Large intestine (tissue), 3 donors: ENCODE data around the gene HIVEP3. TPM values are rescaled to one million over a fixed set of nuclear protein-coding genes. Genes with fewer than 3 reads are reported as not detected.

ENCODE experiments used
- DNase-seq, 2 donors: peaks; one replicate each; pipeline versions ENCODE4 v3.0.0 to v3.0.0-alpha.2; 2013
- H3K27ac ChIP-seq: one replicate; pipeline ENCODE4 v1.5.1; 2013; ENCODE audit warnings: low read length
- H3K27me3 ChIP-seq: 2 replicates; pipeline ENCODE4 v1.6.1; 2013; ENCODE audit warnings: low read length; ENCODE audit not compliant: control insufficient read depth, insufficient read depth
- H3K36me3 ChIP-seq: 2 replicates; pipeline ENCODE4 v1.6.1; 2013; ENCODE audit warnings: low read length; ENCODE audit not compliant: control insufficient read depth, insufficient read depth
- H3K4me1 ChIP-seq: one replicate; pipeline ENCODE4 v1.6.1; 2013; ENCODE audit warnings: low read length; ENCODE audit not compliant: control insufficient read depth, insufficient read depth
- H3K4me3 ChIP-seq: one replicate; pipeline ENCODE4 v1.5.1; 2013; ENCODE audit warnings: low read length
- H3K9me3 ChIP-seq: one replicate; pipeline ENCODE4 v1.6.1; 2013; ENCODE audit warnings: mild to moderate bottlenecking, low read depth, low read length, moderate library complexity; ENCODE audit not compliant: control insufficient read depth
- WGBS: methylation state at CpG from one replicate; pipeline ENCODE4 v1.1.5; 2013; ENCODE audit warnings: low lambda C conversion rate; ENCODE audit not compliant: insufficient coverage; 5-methylcytosine and 5-hydroxymethylcytosine counted together
- polyA plus RNA-seq: library from polyadenylated mRNA; unstranded; fragments of 120-200 nt; gene quantifications from one replicate; pipeline ENCODE4 v1.2.1, GENCODE V29; 2013

The HIVEP3 gene
- polyA plus RNA-seq, 1 donor = 2.6 TPM

DNA sequence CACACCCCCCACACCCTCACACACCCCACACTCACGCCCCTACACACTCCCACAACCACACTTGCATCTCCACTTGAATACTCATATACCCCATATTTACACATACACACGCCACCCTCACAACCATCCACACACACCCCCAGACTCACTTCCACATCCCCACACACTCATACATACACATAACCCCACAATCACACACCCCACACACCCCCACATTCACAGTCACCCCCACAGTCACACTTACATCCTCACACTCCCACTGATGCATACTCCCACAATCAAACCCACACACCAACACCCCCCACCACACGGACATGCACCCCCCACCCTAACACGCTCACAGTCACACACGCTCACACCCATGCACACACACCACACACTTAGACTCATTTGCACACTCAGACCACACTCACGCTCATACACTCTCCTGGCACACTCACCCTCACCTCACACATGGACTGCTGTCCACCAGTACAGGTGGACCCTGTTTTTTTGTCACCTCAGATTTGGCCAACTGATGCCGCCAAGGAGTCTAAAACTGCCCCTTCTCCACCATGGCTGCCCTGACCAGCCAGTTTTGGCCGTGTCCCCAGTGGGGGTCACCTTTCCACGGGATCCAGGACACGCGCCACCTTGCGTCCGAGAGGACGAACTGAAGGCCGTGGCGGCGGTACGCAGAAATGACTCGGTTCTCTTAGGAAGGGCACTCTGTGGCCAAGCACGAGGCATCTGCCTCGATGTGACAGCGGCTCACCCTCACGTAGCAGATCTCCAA is 388.9 kb downstream of the HIVEP3 start:
- Histone ChIP-seq H3K36me3 (no peaks in the 10 kb centered on the region), H3K27ac (no peak overlapping the region), H3K4me3 (no peak overlapping the region), H3K27me3 (peaks cover 2% of the 10 kb centered on the region), H3K9me3 (no peaks in the 10 kb centered on the region), H3K4me1 (no peaks in the 10 kb centered on the region)
- 100% methylated on average over 1 of the region's 23 CpGs for WGBS
- DNase-seq = no peak

DNA sequence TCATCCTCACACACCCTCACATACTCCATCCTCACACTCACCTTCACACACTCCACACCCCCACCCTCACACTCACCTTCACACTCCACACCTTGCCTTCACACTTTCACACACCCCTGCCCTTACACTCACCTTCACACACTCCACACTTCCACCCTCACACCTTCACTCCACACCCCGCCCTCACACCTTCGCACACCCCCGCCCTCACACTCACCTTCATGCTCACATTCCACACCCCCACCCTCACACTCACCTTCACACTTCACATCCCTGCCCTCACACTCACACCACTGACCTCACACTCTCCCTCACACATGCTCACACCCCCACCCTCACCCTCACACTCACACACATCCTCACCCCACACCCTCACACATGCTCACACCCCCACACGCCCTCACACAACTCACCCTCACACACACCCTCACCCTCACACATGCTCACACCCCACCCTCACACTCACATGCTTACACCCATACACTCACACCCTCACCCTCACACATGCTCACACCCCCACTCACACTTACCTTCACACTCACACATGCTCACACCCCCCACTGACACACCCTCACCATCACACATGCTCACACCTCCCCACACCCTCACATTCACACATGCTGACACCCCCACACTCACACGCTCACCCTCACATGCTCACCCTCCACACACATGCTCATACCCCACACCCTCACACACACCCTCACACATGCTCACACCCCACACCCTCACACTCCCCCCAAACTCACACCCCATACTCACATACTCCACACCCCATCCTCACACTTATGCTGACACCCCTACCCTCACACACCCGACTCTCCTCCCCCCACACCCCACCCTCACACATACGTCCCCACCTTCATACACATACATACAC is 389.8 kb downstream of the HIVEP3 start:
- no peak for DNase-seq
- Histone ChIP-seq H3K9me3 (no peaks in the 10 kb centered on the region), H3K4me3 (no peak overlapping the region), H3K4me1 (no peaks in the 10 kb centered on the region), H3K27me3 (no peaks in the 10 kb centered on the region), H3K36me3 (no peaks in the 10 kb centered on the region), H3K27ac (no peak overlapping the region)
- WGBS = no CpG with 5 or more reads among the region's 7 CpGs

DNA sequence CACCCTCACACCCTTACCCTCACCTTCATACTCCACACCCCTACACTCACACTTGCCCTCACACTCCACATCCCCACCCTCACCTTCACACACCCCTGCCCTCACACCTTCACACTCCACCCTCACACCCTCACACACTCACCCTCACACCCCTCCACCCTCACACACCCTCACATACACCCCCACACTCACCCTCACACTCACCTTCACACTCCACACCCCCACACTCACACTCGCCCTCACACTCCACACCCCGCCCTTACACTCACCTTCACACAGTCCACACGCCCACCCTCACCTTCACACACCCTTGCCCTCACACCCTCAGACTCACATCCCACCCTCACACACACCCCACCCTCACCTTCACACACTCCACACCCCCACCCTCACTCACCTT is 390.6 kb downstream of the HIVEP3 start:
- Histone ChIP-seq H3K4me1 (no peaks in the 10 kb centered on the region), H3K27ac (no peak overlapping the region), H3K27me3 (no peaks in the 10 kb centered on the region), H3K36me3 (no peaks in the 10 kb centered on the region), H3K9me3 (no peaks in the 10 kb centered on the region), H3K4me3 (no peak overlapping the region)
- WGBS = no CpG with 5 or more reads among the region's 3 CpGs
- DNase-seq = no peak

DNA sequence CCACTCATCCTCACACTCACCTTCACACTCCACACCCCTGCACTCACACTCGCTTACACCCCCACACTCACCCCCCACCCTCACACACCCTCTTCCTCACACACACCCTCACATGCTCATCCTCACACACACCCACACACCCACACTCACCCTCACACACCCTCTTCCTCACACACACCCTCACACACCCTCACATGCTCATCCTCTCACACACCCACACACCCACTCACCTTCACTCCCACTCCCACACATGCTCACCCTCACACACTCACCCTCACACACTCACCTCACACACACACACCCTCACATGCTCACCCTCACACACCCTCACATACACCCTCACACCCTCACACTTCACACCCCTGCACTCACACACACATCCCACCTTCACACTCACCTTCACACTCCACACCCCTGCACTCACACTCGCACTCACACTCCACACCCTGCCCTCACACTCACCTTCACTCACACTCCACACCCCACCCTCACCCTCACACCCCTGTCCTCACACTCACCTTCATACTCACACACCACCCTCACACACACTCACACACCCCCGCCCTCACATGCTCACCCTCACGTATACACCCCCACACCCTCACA is 391.7 kb downstream of the HIVEP3 start:
- no peaks in the 10 kb centered on the region for H3K9me3 ChIP-seq
- H3K36me3 ChIP-seq = no peaks in the 10 kb centered on the region
- no peaks in the 10 kb centered on the region for H3K4me1 ChIP-seq
- no peak overlapping the region for H3K4me3 ChIP-seq
- H3K27ac ChIP-seq = no peak overlapping the region
- WGBS = no CpG with 5 or more reads among the region's 4 CpGs
- no peak for DNase-seq
- no peaks in the 10 kb centered on the region for H3K27me3 ChIP-seq

DNA sequence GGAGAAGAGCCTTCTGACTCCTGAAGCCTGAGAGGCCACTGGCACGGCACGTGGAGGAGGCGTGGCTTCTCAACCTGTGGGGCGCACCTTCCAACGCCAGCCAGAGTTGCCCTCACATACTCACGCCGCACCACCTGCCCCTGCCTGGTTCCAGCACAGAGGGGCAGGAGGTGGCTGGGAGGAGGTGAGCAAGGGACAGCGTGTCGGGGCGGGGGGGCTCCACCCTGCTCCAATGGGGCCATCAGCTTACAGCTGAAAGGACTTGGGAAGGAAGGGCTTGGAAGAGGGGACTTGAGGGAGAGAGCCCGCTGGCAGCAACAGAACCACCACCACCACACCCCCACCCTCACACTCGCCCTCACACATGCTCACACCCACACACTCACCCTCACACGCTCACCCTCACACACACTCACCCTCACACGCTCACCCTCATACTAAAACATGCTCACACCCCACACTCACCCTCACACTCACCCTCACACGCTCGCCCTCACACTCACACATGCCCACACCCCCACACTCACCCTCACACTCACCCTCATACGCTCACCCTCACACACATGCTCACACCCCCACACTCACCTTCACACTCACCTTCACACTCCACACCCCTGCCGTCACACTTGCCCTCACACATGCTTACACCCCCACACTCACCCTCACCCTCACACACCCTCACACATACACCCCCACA is 392.7 kb downstream of the HIVEP3 start:
- 100% methylated on average over 3 of the region's 18 CpGs for WGBS
- DNase-seq = no peak
- H3K27ac ChIP-seq = no peak overlapping the region
- H3K27me3 ChIP-seq = no peaks in the 10 kb centered on the region
- no peak overlapping the region for H3K4me3 ChIP-seq
- no peaks in the 10 kb centered on the region for H3K4me1 ChIP-seq
- H3K36me3 ChIP-seq = no peaks in the 10 kb centered on the region
- H3K9me3 ChIP-seq = no peaks in the 10 kb centered on the region

DNA sequence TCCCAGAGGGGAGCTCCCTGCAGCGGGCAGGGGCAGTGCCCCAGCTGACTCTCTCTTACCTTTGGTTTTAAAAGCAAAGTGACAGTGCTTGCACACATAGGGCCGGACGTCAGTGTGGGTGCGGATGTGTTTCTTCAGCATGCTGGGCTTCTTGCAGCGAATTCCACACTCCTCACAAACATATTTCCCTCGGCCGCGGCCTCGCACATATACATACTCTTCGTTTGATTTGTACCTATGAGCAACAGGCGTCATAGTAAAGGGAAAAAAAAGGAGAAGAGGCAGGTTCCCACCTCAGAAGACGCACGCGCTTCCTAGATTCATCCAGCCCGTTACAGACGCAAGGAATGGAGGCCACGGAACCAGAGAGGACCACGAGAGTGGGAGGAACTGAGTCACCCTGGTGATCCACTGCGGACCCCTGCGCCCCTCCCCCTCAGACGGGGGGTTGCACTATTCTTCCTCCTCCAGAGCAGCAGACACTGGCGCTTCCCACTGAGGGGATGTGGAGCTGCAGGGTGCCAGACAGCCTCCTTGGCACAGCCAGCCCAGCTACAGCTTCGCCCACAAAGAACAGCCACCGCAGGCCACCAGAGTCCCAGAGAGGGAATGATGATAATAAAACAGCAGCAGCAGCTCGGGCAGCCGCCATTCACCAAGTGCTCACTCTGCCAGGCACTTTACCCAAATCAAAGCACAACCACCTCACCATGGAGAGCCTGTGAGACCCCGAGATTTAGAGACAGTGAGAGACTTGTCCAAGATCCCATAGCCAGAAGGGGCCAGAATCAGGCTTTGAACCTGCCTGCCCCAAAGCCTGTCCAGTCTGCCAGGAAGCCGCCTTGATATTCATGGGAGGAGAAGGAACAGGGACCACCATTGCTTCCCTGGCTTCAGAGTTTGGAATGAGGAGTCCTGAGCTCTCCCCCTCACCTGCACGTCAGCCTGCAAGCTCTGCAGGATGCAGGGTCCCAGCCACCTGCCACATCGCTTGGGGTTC is 393.7 kb downstream of the HIVEP3 start:
- H3K4me1 ChIP-seq = no peaks in the 10 kb centered on the region
- no peak for DNase-seq
- no peaks in the 10 kb centered on the region for H3K27me3 ChIP-seq
- H3K36me3 ChIP-seq = no peaks in the 10 kb centered on the region
- no peak overlapping the region for H3K27ac ChIP-seq
- WGBS = no CpG with 5 or more reads among the region's 30 CpGs
- H3K9me3 ChIP-seq = no peaks in the 10 kb centered on the region
- no peak overlapping the region for H3K4me3 ChIP-seq

DNA sequence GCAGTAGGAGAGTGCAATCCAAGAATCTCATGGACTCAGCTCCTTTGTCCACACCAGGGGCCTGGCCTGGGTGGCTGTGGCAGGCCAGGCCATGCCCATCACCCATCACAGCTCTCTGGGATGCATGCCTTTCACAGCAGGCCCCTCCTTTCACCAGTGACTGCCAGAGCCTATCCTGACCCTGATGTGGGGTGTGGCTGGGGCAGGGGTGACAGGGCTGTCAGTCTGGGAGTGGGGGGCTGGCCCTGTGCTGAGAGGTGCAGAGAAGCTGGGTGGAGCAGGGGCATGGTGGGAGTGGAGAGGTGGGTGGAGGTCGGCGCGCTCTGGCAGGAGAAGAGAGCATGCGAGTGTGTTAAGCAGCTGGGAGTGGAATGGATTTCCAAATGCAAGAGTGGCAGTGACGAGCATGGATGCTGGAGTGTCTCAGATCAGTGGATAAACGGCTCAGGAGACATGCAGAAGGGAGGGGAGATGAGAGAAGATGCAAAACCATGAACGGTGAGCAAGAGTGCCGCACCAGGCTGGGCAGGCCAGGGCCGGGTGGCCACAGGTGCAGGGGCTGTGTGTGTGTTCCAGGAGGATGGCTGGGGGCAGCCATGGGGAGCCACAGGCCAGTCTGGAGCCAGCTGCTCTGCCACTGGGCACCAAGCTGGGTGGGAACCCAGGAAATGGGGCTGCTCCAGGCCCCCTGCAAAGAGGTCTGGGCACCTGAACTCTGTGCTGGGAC is 394.6 kb downstream of the HIVEP3 start:
- Histone ChIP-seq H3K9me3 (no peaks in the 10 kb centered on the region), H3K27ac (no peak overlapping the region), H3K27me3 (no peaks in the 10 kb centered on the region), H3K4me1 (no peaks in the 10 kb centered on the region), H3K4me3 (no peak overlapping the region), H3K36me3 (no peaks in the 10 kb centered on the region)
- no CpG with 5 or more reads among the region's 9 CpGs for WGBS
- no peak for DNase-seq

DNA sequence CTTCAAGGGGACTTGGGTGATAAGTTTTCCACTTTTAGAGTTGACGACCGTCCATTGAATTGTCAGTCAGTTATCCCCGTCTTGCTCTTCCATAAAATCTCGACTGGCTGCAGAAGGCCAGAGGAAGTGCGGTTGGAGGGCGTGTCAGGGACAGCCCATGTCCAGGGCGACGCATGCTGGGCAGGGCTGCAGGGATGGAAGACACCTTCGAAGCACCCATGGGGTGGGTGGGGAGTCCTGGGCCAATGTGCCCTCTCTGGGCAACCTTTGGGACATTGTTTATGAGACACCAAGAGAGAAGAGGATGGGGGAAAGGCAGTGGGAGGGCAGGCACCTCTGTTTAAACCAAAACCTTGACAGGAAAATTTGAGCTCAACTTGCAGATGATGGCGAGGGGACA is 395.7 kb downstream of the HIVEP3 start:
- Histone ChIP-seq H3K4me1 (no peaks in the 10 kb centered on the region), H3K9me3 (no peaks in the 10 kb centered on the region), H3K36me3 (no peaks in the 10 kb centered on the region), H3K4me3 (no peak overlapping the region), H3K27ac (no peak overlapping the region), H3K27me3 (no peaks in the 10 kb centered on the region)
- WGBS = no CpG with 5 or more reads among the region's 10 CpGs
- DNase-seq = no peak

DNA sequence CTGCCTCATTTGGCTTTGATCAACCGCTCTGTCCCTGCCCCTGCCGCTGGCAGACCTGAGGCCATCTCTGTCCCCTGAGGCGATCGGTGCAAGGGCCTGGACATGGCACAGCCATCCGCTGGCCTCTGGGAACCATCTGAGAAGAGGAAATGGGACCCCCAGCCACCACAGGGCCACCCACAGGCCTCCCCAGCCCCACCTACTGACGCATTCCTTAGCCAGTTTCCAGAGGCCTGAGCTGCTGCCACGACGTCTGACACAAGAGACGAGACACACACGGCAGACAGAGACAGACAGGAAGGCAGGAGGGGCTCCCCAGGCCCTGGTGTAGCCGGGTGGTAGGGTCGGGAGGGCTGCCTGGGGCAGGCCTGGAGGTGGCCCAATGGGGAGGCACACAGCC is 397.0 kb downstream of the HIVEP3 start:
- no CpG with 5 or more reads among the region's 12 CpGs for WGBS

More for the DNA sequence above, 397.0 kb downstream of the HIVEP3 start:
- Histone ChIP-seq H3K4me1 (no peaks in the 10 kb centered on the region), H3K27me3 (no peaks in the 10 kb centered on the region), H3K36me3 (no peaks in the 10 kb centered on the region), H3K4me3 (no peak overlapping the region), H3K27ac (no peak overlapping the region), H3K9me3 (no peaks in the 10 kb centered on the region)
- no peak for DNase-seq
